Stimulated activated CD8-positive, alpha-beta memory T cell treated with anti-CD3 and anti-CD28 coated beads, Interleukin-15, amount 100 ng/mL, for 4 hours (primary cell): Measurements from ENCODE around the gene CPT1B.
"Not testable (repeated sequence)": the region's sequence is repeated elsewhere in the genome, so short reads cannot be mapped to it uniquely, and the experiment has no call there.

ENCODE experiments used
- DNase-seq, 2 donors: peaks; one replicate each; pipeline ENCODE4 v3.0.0-alpha.2; 2020; ENCODE audit warnings: low read depth in 2 of 2

The CPT1B gene

DNA sequence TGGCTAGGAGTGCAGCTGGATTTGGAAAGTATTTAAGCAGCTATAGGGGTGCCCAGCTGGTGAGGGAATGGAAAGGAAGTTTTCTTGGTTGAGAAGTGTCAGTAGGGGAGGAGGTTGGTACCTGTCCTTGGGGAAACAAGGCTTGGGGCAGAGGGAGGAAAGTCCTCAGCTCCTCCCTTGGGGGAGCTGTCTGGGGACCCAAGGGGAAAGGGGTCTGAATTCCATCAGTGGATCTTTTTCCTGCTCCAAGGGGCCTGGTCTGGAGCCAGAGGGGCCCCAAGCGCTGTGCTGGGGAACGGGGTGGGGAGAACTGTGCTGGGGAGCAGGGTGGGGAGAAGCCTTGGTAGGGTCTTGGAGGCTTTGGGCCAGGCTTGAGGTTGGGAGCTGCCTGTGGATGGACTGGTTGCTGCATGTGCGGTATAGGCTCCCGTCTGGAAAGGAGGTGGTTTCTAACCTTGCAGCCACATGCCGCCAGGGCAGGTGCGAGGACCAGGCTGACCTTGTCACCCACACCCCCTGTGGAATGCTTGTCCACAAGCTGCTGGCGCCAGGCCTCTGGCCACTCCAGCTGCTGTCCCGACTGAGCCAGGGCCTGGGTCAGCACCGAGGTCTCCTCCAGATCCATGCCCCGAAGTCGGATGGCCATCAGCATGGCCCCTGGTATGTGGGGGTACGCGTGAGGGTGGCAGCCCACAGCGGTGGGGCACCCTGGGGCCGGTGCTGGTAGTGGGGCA is 49.4 kb downstream of the CPT1B start:
- no peak for DNase-seq

DNA sequence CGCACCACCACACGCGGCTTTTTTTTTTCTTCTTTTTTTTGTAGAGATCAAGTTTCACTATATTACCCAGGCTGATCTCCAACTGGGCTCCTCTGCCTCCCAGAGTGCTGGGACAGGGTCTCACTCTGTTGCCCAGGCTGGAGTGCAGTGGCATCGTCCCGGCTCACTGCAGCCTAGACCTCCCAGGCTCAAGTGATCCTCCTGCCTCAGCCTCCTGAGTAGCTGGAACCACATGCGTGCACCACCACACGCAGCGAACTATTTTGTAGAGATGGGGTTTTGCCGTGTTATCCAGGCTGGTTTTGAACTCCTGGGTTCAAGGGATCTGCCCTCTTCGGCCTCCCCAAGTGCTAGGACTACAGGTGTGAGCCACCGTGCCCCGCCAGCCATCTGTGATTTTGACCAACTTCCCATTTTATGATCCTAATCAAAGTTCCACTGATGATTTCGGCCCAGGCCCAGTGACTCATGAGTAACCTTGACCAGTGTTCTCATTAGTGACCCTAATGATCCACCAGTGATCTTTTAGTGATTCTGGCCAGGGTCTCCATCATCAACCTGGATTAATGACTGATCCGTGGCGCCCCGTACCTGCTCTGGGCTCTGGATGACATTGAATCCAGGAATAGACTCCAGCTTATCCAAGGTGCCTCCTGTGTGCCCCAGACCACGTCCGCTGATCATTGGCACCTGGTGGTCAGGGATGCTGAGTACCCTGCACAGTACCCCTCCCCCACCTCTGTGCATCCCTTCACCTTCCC is 50.1 kb downstream of the CPT1B start:
- DNase-seq: no peak

DNA sequence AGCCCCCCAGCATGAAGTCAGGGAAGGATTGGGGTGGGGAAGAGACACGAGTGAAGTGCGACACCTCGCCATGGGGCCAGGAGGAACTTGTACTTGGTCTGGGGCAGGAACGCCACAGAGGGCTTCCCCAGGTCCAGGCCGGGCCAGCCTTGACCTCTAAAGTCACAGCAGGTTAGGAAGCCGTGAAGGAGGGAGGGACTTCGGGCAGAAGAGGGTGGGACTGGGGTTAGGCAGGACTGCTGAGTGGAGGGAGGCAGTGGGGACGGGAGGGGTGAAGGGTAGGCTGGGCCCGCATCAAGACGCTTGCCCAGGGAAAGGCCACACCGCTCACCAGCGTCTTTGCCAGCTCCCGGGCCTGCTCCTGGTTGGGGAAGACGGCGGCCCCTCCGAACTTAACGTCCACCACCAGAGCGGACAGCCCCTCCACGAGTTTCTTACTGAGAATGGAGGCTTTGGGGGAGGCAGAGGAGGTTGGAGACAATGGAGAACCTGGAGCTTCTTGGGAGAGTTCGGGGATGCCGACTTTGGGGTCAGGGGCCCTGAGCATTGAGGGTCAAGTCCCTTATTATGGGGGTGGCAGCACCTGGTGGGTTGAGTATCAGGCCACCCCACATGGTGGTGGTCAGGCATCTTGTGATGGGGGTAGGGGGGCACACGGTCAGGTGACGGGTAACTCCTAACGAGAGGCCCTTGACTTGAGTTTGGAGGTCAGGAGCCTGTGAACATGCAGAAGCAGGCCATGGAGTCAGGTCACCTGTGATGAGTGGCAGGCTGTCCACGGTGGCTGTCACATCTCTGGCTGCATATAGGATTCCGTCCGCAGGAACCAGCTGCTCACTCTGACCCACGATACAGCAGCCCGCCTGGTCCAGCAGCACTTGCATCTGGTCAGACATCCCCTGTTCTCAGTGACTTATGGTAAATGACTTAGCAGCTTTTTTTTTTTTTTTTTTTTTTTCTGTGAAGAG is 51.1 kb downstream of the CPT1B start:
- DNase-seq: no peak

DNA sequence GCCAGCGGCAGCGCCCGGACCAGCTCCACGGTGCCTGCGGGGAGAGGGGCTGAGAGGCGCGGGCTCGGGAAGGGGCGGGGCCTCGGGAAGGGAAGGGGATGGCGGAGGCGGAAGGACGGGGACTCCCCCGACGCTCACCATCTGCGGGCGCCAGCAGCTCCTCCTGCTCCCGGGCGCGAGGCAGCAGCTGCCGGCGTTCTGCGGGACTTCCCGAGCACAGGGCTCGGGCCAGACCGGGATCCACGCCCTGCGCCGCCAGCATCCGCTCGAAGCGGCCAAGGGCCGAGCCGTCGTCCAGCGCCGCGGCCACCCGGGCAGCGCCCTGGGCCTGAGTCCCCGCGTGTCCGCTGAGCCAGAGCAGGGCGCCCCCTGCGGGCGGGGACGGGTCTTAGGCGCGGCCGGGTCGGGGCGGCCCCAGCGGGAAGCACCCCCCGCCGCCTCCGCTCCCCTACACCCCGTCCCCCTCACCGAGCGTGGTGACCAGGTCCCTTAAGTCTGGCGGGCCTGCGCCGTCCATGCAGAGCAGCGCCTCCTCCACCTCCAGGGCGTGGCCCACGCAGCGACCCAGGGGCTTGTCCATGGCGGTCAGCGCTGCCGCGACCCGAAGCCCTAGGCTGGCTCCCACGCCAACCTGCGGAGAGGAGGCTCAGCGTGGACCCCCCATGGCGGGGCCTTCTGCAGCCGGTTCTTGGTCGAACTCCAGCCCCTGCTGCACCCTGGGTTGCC is 52.0 kb downstream of the CPT1B start:
- DNase-seq: peak; percentile 70 to 71

DNA sequence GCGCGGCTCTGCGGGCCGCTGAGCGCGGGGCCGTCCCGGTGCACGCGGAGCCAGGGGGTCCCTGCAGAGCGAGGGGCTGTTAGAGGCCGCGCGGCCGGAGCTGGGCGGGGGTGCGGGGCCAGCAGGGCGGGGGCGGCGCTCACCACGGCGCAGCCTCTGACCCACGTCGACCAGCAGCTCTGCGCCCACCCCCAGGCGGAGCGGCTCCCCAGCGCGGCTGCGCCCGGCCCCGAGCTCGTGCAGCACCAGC is 52.4 kb downstream of the CPT1B start:
- DNase-seq: no peak

DNA sequence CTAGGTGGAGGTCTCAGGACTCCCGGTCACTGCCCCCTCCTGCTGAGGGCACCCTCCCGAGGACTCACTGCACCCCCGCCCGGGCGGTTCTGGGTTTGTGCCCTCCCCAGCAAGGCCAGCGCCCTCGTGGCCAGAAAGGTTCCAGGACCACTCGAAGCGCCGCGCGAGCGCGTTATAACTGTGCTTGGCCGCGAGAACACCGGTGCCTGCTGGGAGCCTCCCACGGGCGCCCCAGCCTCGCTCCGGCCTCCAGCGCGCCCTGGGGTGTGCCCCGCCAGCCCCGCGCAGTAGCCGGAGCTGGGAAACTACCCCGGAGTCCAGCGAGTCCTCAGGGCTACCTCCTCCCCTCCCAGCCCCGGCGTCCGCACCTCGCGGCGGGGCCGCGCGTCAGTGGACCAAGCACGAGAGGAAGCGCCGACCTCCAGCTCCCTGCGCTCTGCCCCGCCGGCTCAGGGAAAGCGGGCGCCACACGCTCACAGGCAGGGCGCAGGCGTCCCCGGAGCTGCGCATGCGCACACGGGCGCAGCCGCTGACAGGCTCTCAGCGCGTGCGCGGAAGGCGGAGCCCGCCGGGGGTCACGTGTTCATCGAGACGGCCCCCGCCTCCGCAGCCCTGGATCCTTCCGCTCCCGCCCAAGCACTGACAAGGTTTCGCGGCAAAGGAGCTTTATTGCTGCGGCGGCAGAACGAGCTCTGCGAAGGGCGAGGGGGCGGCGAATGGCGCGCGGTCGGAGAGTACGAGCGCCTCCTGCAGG is 52.9 kb downstream of the CPT1B start, which contains the start of gene SCO2:
SCO2 (minus strand) TSS at position 495 of the 754 bp plus-strand sequence. CDS start 1,187 bp downstream, outside the sequence.
- DNase-seq: peak; percentile 96 to 97

DNA sequence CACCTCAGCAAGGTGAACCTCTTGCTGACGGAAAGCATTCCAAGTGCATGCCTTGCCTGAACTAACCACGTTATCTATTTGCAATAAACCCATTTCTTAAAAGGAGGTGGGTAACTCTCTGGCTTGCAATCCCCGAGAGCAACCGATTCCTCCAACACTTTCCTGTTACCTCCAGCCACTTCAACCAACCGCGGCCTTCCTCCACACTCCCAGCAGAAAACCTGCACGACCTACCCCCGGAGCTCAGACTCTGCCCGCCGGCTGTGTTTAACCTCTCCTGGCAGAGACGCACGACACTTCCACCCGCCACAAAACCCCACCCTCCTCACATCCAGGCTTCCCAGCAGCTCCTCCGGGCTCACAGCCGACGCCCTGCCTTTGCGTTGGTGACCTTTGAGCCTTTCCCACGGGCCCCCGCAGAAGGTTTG is 53.5 kb downstream of the CPT1B start:
- no peak for DNase-seq

DNA sequence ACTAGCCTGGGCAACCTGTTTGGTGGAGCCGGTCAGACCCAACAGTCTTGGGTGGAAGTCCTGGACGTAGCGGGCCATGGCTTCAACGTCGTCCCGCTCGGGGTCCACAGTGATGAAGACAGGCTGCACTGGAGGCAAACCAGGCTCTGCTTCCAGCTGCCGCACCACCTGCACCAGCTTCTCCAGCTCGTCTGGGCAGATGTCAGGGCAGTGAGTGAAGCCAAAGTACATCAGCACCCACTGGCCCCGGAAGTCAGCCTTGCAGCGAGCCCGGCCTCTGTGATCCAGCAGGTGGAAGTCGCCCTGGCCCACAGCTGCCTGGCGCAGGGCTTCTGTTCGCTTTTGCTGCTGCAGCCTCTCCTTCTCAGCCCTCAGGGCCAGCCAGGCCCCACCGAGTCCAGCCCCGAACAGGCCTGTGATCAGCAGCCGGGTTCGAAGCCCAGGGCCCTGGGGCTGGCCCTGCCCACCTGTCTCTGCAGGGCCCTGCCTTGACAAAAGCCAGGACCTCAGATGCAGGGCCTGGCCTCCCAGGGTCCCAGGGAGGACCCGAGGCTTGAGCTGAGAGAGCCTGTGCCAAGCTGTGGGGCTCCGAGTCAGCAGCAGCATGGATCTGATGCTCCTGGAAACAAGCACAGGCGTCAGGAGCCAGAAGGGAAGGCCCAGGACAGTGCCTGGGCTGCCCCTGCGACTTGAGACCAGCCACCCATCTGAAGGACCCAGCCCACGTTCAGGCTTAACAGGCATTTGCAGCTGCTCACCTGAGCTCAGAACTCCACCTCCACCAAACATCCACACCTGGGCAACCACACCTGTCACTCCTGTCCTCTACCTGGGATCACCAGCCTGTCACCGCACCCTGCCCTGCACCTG is 54.2 kb downstream of the CPT1B start:
- DNase-seq: no peak

DNA sequence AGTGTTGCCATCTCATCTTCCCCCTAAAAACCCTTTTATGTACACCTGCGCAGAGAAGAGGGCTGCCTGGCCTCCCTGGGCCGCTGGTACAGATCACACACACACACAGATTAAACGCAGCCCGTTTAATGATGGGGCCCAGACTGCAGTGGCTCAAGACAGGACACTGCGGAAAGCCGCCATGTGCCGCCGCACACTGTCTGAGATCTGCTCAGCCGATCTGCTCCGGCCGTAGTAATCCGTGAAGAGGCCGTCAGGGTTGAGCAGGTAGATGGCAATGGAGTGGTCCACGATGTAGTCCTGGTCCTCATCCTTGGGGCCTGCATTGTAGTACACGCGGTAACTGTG is 54.8 kb downstream of the CPT1B start:
- no peak for DNase-seq

DNA sequence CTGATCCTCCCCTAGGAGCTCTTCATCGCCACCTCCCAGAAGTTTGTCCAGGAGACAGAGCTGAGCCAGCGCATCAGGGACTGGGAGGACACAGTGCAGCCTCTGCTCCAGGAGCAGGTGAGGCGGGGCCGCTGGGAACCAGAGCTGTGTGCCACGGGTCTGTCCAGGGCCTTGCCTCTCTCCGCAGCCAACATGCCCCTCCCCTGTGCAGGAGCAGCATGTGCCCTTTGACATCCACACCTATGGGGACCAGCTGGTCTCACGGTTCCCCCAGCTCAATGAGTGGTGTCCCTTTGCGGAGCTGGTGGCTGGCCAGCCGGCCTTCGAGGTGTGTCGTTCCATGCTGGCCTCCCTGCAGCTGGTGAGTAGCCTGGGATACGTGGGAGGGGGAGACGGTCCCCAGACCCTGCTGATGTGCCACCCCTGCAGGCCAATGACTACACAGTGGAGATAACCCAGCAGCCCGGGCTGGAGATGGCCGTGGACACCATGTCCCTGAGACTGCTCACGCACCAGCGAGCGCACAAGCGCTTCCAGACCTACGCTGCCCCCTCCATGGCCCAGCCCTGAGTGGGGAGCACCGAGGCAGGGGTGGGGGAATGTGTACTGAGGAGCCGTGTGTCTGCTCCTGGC is 55.3 kb downstream of the CPT1B start:
- DNase-seq: no peak

DNA sequence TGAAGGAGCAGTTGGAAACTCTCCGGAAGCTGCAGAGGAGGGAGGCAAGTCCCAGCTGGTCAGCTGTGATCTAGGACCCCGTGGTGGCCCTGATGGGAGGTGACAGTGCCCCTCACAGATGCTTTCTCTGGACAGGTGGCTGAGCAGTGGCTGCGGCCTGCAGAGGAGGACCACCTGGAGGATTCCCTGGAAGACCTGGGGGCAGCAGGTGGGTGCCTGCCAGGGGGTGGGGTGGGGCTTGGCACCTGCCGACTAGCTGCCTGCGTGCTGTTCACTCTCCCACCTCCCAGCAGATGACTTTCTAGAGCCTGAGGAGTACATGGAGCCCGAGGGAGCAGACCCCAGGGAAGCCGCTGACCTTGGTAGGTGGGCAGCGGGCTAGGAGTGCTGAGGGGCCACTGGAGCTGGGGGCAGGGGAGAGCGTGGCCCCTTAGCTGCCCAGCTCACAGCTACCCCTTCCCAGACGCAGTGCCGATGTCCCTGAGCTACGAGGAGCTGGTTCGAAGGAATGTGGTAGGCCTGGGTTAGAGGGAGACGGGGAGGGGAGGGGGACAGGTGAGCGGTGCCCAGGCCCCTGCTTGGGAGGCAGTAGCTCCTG is 55.9 kb downstream of the CPT1B start:
- no peak for DNase-seq

DNA sequence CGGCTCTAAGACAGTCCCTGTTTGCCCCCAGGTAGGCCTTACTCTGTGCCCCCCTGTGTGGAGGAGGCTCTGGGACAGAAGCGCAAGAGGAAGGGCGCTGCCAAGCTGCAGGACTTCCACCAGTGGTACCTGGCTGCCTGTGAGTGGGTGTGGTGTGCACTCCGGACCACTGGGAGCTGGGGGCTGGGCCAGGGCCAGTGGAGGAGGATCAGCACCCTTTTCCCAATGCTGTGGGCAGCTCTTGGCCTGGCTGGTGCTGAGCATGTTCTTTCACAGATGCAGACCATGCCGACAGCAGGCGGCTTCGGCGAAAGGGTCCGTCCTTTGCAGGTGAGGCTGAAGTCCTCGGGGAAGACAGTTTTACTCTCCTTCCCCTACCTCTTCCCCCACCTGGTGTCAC is 56.5 kb downstream of the CPT1B start:
- no peak for DNase-seq

DNA sequence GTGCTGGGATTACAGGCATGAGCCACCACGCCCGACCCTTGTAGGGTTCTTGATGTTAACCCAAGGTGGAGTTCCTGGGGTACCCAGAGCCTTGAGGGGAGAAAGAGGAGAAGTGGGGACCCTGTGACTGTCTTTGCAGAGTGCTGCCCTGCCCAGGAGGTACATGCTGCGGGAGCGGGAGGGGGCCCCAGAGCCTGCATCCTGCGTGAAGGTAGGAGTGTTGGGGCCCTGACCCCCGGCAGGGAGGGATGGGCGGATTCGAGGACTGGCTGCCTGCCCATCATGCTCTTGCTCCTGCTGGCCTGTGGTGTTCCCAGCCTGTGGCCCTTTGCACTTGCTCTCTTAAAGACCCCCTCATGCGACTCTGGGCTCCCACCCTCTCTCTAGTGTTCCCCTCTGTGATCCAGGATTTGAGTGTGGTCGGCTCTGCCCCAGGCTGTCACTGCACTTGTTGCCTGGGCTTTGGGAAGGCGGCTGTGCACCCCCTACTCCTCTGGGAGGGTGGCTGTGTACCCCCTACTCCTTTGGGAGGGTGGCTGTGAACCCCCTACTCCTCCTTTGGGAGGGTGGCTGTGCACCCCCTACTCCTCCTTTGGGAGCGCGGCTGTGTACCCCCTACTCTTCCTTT is 57.3 kb downstream of the CPT1B start:
- DNase-seq: no peak

DNA sequence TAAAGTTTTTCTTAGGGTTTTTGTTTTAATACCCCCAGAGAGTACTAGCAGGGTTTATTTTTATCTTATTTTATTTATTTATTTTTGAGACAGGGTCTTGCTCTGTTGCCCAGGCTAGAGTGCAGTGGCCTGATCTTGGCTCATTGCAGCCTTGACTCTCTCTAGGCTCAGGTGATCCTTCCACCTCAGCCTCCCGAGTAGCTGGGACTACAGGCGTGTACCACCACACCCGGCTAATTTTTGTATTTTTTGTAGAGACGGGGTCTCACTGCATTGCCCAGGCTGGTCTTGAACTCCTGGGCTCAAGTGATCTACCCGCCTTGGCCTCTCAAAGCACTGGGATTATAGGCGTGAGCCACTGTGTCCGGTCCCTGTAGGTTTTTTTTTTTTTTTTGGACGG is 58.0 kb downstream of the CPT1B start:
- DNase-seq: not testable (repeated sequence)

DNA sequence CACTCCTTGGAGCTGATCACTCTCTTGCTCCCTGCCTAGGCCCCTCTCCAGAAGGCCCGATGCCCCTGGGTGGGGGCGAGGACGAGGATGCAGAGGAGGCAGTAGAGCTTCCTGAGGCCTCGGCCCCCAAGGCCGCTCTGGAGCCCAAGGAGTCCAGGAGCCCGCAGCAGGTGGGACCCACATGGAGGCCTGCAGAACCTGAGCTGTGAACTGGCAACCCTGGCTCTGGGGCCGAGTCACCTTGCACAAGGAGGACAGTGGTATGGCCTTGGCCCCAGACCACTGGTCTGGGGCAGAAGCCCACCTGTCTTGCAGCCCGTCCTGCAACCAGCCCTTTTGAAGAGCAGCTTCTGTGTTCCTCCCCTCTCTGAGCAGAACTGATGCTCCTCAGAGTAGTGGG is 59.1 kb downstream of the CPT1B start:
- DNase-seq: no peak
